ENCODE measurements around the gene MB21D2. TPM values are rescaled to one million over a fixed set of nuclear protein-coding genes. Genes with fewer than 3 reads are reported as not detected.

Gene MB21D2
- polyA plus RNA-seq, 1 donor (not counting 4 experiments of a cell fraction or from before 2014, with no cell fraction given): 9.0 TPM

- no peak overlapping the region for H3K4me3 ChIP-seq (ENCODE audit: control insufficient read depth in 2 of 3, extremely low read depth in 1 of 3, insufficient read depth in 2 of 3, low read depth in 1 of 3, low read length in 3 of 3)
- H3K4me2 ChIP-seq (ENCODE audit: control insufficient read depth, extremely low read depth, insufficient read depth, low read depth, low read length): no peak overlapping the region
- H3K9ac ChIP-seq (ENCODE audit: control insufficient read depth, extremely low read depth, insufficient read depth, low read length): no peak overlapping the region
- TF ChIP-seq CTCF (optimal IDR thresholded peaks at IDR 0.05 in 1 of 3, IDR thresholded peaks at IDR 0.05 in 1 of 3, conservative IDR thresholded peaks at IDR 0.05 in 1 of 3; ENCODE audit: extremely low read depth in 1 of 3, insufficient read depth in 2 of 3, low read length in 3 of 3) (no peak), EZH2 (IDR thresholded peaks at IDR 0.05; ENCODE audit: low read length) (no peak)
- H3K27ac ChIP-seq (ENCODE audit: control insufficient read depth, insufficient read depth, low read length): no peak overlapping the region
- H3K9me3 ChIP-seq (ENCODE audit: control insufficient read depth, low read depth, low read length): no peaks in the 10 kb centered on the region
- no peaks in the 10 kb centered on the region for H3K36me3 ChIP-seq (ENCODE audit: control insufficient read depth in 2 of 2, extremely low read depth in 1 of 2, insufficient read depth in 2 of 2, low read length in 2 of 2)
- dilution Hi-C loops (cut with MboI; ENCODE audit: extremely low pct_ligation_motif_present, low sequenced_read_pairs): no loop called here
- peaks cover 26% of the 10 kb centered on the region for H3K79me2 ChIP-seq (ENCODE audit: control insufficient read depth, insufficient read depth, low read length)
- H4K20me1 ChIP-seq (ENCODE audit: control insufficient read depth, extremely low read depth, insufficient read depth, low read length): no peaks in the 10 kb centered on the region
- H3K9me1 ChIP-seq (ENCODE audit: control insufficient read depth, extremely low read depth, insufficient read depth, low read length): peaks cover 2% of the 10 kb centered on the region
- no peak for FAIRE-seq
- H3K4me1 ChIP-seq (ENCODE audit: control insufficient read depth, extremely low read depth, insufficient read depth, low read length): peaks cover 9% of the 10 kb centered on the region
- no peak overlapping the region for H2AFZ ChIP-seq (ENCODE audit: control insufficient read depth, low read length)
- DNase-seq (ENCODE audit: low read depth, low spot score): no peak
- H3K27me3 ChIP-seq (ENCODE audit: control insufficient read depth, extremely low read depth, insufficient read depth, low read length): no peaks in the 10 kb centered on the region
Observed at GRCh38 chr3:192867645-192868044, 50.0 kb downstream of the MB21D2 start.

DNA sequence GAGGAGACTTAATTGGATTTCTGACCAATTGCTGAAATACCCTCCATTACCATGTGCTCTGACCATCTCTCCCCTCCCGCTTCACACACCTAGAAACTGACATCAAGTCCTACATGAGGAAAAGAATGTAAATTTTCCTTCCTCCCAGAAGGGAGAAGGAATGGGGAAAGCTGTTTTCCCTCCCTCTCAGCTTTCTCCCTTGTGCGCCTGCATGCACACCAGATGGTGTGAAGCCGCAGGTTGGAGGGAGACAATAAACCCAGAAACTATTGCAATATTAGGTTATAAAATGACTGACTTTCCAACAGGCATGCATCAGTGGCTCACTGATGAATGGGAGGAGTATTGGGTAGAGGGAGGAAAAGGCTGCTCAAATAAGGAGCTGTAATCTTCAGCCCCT is 50.9 kb downstream of the MB21D2 start:
- TF ChIP-seq CTCF (optimal IDR thresholded peaks at IDR 0.05 in 1 of 3, IDR thresholded peaks at IDR 0.05 in 1 of 3, conservative IDR thresholded peaks at IDR 0.05 in 1 of 3; ENCODE audit: extremely low read depth in 1 of 3, insufficient read depth in 2 of 3, low read length in 3 of 3): no peak
- TF ChIP-seq EZH2 (IDR thresholded peaks at IDR 0.05; ENCODE audit: low read length): no peak
- no peak overlapping the region for H3K27ac ChIP-seq (ENCODE audit: control insufficient read depth, insufficient read depth, low read length)
- no peak overlapping the region for H3K4me2 ChIP-seq (ENCODE audit: control insufficient read depth, extremely low read depth, insufficient read depth, low read depth, low read length)
- no peaks in the 10 kb centered on the region for H3K9me3 ChIP-seq (ENCODE audit: control insufficient read depth, low read depth, low read length)
- H3K9me1 ChIP-seq (ENCODE audit: control insufficient read depth, extremely low read depth, insufficient read depth, low read length): peaks cover 2% of the 10 kb centered on the region
- peaks cover 26% of the 10 kb centered on the region for H3K79me2 ChIP-seq (ENCODE audit: control insufficient read depth, insufficient read depth, low read length)
- H3K27me3 ChIP-seq (ENCODE audit: control insufficient read depth, extremely low read depth, insufficient read depth, low read length): no peaks in the 10 kb centered on the region
- dilution Hi-C loops (cut with MboI; ENCODE audit: extremely low pct_ligation_motif_present, low sequenced_read_pairs): no loop called here
- FAIRE-seq (no peak), DNase-seq (ENCODE audit: low read depth, low spot score) (no peak)
- no peaks in the 10 kb centered on the region for H3K36me3 ChIP-seq (ENCODE audit: control insufficient read depth in 2 of 2, extremely low read depth in 1 of 2, insufficient read depth in 2 of 2, low read length in 2 of 2)
- H3K9ac ChIP-seq (ENCODE audit: control insufficient read depth, extremely low read depth, insufficient read depth, low read length): no peak overlapping the region
- H4K20me1 ChIP-seq (ENCODE audit: control insufficient read depth, extremely low read depth, insufficient read depth, low read length): no peaks in the 10 kb centered on the region
- H3K4me1 ChIP-seq (ENCODE audit: control insufficient read depth, extremely low read depth, insufficient read depth, low read length): peaks cover 9% of the 10 kb centered on the region
- no peak overlapping the region for H3K4me3 ChIP-seq (ENCODE audit: control insufficient read depth in 2 of 3, extremely low read depth in 1 of 3, insufficient read depth in 2 of 3, low read depth in 1 of 3, low read length in 3 of 3)
- H2AFZ ChIP-seq (ENCODE audit: control insufficient read depth, low read length): no peak overlapping the region
